NCI-H1417 treated with DMSO at 0.1 percent for 48 hours (cell line): ENCODE results near the gene SLC43A1.

ENCODE experiments used
- DNase-seq: peaks from one replicate; lab custom pipeline; 2025; lab: John Stamatoyannopoulos, UW

Gene SLC43A1

GRCh38 chr11:57479021-57479663 is 36.4 kb downstream of the SLC43A1 start:
- DNase-seq: no peak

DNA sequence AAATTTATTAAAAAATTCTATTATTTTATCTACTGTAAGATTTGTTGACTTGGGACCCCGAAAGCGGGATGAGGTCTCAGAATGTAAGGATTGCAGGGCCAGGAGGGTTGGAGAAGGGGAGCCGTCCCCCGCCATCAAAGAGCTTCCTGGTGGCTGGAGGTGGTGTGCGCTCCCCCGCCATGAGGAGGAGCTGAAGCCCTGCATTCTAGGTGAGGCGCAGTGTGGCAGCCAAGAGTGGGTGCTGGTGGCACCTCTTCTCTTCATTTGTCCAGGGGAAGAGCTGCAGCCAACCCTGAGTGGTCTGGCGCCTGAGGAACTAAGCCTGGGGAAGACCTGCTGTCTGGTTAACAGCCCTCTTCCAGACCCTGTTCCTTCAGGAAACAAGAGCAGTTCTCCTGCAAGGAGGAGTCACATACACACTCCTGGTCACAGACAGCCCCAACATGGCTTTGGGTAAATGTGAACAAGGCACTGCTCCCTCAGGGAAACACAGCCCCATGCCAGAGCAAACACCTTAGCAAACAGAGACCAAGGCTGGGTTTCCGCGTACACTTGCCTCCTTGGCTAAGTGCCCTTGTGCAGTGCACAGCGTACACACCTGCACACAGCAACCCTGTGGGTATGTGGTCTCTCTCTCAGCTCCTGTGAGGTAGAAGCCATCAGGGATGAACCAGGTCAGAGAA is 37.9 kb downstream of the SLC43A1 start:
- no peak for DNase-seq

- DNase-seq: no peak
These were observed 38.6 kb downstream of the SLC43A1 start for GRCh38 chr11:57476757-57477506.

DNA sequence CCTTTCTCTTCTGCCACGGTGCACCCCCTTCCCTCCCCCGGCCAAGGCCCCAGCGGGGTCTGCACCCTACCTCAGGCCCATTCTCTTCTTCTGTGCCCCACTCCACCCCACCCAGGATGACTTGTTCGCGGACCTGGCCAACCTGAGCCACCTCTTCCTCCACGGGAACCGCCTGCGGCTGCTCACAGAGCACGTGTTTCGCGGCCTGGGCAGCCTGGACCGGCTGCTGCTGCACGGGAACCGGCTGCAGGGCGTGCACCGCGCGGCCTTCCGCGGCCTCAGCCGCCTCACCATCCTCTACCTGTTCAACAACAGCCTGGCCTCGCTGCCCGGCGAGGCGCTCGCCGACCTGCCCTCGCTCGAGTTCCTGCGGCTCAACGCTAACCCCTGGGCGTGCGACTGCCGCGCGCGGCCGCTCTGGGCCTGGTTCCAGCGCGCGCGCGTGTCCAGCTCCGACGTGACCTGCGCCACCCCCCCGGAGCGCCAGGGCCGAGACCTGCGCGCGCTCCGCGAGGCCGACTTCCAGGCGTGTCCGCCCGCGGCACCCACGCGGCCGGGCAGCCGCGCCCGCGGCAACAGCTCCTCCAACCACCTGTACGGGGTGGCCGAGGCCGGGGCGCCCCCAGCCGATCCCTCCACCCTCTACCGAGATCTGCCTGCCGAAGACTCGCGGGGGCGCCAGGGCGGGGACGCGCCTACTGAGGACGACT is 39.3 kb downstream of the SLC43A1 start:
- no peak for DNase-seq

GRCh38 chr11:57475671-57476046 is 39.8 kb downstream of the SLC43A1 start:
- no peak for DNase-seq

GRCh38 chr11:57475191-57475590 is 40.3 kb downstream of the SLC43A1 start:
- DNase-seq: no peak

- DNase-seq: no peak
These were observed 40.7 kb downstream of the SLC43A1 start for GRCh38 chr11:57474803-57475115.

DNA sequence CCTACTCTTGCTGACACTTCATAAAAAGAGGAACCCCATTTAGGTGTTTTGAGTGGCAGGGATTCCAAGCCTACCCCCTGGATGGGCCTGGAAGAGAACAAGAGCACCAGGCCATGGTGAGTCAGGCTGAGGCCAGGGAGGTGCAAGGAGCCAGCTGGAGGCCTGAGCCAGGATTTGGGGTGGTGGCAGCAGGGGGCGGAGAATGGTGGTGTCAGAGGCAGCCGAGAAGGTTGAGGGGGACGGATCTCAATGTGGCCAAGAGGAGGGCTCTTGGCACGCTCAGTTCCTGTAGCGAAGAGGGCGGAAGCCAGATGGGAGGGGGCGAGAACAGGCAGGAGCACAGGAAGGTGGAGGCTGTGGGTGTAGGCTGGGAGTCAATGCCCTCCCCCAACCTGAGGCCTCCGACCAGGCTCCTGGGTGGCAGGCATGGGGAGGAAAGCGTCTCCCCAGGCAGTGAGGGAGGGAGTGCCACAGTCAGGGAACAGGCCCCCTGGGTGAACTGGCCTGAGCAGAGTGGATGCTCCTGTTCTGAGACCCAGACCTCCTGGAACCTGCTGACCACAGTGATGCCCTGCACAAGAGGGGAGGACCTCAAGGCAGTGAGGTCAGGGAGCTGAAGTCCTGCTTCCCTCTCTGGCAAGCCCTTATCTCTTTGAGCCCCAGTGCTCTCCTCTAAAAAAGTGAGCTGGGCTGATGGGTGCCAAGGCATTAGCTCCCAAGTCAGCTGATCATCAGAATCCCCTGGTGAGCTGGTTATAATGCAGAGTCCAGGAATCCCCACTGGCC is 41.3 kb downstream of the SLC43A1 start:
- DNase-seq: no peak

DNA sequence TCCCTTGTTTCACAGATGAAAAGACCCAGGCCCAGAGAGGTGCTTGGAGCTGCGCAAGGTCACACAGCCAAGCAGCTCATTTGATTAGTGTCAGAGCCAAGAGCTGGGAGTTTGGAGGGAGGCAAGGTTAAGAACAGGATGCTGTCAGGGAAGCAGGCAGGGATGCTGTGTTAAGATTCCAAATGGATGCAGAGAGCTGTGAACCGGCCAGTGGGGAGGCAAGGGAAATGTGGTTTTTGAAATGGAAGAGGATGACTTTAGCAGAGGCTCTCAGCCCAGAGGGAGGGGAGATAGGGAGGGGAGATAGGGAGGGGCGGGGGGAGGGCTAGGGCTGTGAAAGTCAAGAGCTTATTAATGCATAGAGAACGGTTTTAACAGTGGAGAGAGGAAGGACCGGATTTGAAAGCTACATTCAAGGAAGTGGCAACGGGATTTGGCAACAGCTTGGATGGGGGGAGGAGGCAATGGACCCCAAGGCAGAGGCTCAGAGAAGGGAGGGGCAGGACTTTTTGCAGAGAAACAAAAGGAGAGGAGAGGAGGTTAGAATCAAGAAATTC is 42.1 kb downstream of the SLC43A1 start:
- no peak for DNase-seq

- DNase-seq: no peak
These were observed 44.0 kb downstream of the SLC43A1 start for GRCh38 chr11:57471496-57471895.

- DNase-seq: no peak
These were observed 46.2 kb downstream of the SLC43A1 start for GRCh38 chr11:57469268-57469667.

- no peak for DNase-seq
These were observed 47.2 kb downstream of the SLC43A1 start for GRCh38 chr11:57468276-57468675.

DNA sequence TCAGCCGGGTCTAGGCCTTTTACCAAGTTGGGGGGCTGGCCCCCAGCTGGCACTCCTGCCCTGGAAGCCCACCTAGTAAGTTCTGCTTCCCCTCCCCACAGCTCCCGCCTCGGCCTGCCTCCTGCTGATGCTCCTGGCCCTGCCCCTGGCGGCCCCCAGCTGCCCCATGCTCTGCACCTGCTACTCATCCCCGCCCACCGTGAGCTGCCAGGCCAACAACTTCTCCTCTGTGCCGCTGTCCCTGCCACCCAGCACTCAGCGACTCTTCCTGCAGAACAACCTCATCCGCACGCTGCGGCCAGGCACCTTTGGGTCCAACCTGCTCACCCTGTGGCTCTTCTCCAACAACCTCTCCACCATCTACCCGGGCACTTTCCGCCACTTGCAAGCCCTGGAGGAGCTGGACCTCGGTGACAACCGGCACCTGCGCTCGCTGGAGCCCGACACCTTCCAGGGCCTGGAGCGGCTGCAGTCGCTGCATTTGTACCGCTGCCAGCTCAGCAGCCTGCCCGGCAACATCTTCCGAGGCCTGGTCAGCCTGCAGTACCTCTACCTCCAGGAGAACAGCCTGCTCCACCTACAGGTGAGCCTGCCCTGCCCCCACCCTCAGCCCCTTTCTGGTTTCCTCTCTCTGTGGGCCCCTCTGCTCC is 47.9 kb downstream of the SLC43A1 start:
- no peak for DNase-seq

- DNase-seq: no peak
These were observed 48.8 kb downstream of the SLC43A1 start for GRCh38 chr11:57466680-57467079.

GRCh38 chr11:57464539-57465181 is 50.8 kb downstream of the SLC43A1 start:
- no peak for DNase-seq

DNA sequence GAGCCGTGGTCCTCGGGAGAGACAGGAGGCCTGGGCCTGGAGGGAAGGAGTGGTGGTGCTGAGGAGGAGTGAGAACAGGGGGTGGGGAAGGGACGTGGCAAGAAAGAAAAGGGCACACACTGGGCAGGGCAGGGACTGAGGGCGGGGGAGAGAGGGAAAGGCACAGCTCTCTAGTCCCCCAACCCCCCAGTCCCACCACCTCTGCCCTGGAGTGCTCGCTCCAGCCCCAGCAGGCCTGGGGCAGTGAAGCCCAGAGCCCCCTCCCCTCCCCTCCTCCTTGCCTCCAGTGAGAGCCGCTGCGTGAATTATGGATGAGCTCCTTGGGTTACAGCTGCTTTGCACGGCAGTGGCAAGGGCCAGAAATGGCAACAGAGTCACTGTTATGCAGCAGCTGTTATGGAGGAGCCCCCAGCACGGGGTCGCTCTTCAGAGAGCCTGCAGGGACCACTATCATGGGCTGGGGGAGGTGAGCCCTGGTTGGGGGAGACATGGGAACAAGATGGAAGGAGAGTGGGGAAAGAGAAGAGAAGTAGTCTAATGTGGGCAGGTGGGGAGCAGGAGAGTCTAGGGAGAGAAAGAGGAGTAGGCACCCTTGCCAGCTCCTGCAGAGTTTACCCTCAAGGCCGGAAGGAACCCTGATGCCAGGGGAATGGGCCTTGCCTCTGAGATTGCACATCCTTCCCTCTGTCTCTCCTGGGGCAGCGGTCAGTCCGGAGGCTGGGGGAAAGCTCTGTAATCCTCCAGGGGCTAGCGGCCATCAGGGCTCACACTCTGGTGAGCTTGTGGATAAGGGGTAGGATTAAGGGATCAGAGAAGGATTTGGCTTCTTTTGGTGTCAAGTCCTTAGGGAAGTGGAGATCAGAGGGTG is 51.6 kb downstream of the SLC43A1 start:
- no peak for DNase-seq

GRCh38 chr11:57462597-57462996 is 52.9 kb downstream of the SLC43A1 start:
- no peak for DNase-seq

DNA sequence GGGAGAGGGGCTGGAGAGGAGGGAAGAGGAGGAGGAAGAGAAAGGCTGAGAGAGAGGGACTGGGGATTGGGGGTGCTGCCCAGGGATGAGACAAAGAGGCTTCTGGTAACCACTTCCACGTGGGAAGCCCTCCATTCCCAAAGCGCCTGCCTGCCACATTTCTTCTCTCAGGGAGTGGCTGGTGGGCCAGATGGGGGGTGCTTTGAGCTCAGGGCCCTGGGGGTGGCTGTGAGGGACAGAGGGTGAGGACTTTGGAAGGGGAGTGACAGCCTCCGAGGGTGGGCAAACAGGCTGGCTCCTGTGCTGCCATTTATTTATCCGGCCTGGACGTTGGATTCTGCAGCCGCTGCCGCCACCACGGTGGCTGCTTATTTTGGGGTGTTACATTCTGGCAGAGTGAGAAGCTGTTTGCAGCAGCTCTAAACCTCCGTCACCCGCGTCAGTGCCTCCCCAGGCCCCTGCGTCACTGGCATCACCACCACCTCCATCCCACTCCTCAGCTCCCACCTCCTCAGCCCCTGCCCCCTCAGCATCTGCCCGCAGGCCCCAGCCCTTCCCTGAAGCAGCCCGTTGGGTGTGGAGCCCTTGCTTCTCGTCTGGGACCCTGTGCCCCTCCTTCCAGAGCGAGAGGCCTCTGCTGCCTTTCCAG is 53.5 kb downstream of the SLC43A1 start:
- DNase-seq: no peak
